Glutamatergic neuron (in vitro differentiated cells): ENCODE data around the gene EPSTI1. TPM values are rescaled to one million over a fixed set of nuclear protein-coding genes. Genes with fewer than 3 reads are reported as not detected.

Source experiments
- DNase-seq: peaks from one replicate; pipeline ENCODE4 v3.0.0; 2022
- H3K27ac Mint-ChIP-seq: one replicate; pipeline ENCODE4 v1.8.0; 2020; ENCODE audit warnings: mild to moderate bottlenecking, mixed read lengths, inconsistent platforms; ENCODE audit not compliant: unreplicated experiment
- H3K27me3 Mint-ChIP-seq: one replicate; pipeline ENCODE4 v1.8.0; 2020; ENCODE audit warnings: mild to moderate bottlenecking, moderate library complexity, mixed read lengths, inconsistent platforms; ENCODE audit not compliant: unreplicated experiment
- H3K36me3 Mint-ChIP-seq: one replicate; pipeline ENCODE4 v1.8.0; 2020; ENCODE audit warnings: mild to moderate bottlenecking, mixed read lengths, inconsistent platforms; ENCODE audit not compliant: unreplicated experiment
- H3K4me1 Mint-ChIP-seq: one replicate; pipeline ENCODE4 v1.8.0; 2020; ENCODE audit warnings: mild to moderate bottlenecking, low read depth, mixed read lengths, inconsistent platforms; ENCODE audit not compliant: unreplicated experiment
- H3K4me3 Mint-ChIP-seq: one replicate; pipeline ENCODE4 v1.8.0; 2020; ENCODE audit warnings: mild to moderate bottlenecking, mixed read lengths, inconsistent platforms; ENCODE audit not compliant: unreplicated experiment
- H3K9me3 Mint-ChIP-seq: one replicate; pipeline ENCODE4 v1.8.0; 2020; ENCODE audit warnings: mild to moderate bottlenecking, moderate library complexity, mixed read lengths, inconsistent platforms; ENCODE audit not compliant: unreplicated experiment
- CTCF ChIP-seq: fragments of 200-600 bp; sonication (generic); IDR thresholded peaks from one replicate; pipeline ENCODE4 v1.5.0; 2021; ENCODE audit not compliant: partially characterized antibody, unreplicated experiment
- total RNA-seq: library from RNA; stranded (reverse); fragmentation: NEBNext Ultra II Directional; extraction: Animal tissue kit (Norgen Biotek cat#: 25700); gene quantifications from one replicate; pipeline ENCODE4 v1.2.1, GENCODE V29; 2021; ENCODE audit not compliant: unreplicated experiment

EPSTI1 gene
- total RNA-seq, 1 donor from 2014 or later = not detected

- H3K4me3 Mint-ChIP-seq = no peak overlapping the region
- no peak for TF ChIP-seq CTCF
- H3K27me3 Mint-ChIP-seq = peaks cover 2% of the 10 kb centered on the region
- no peak for DNase-seq
- H3K27ac Mint-ChIP-seq = no peak overlapping the region
- peaks cover 1% of the 10 kb centered on the region for H3K9me3 Mint-ChIP-seq
- H3K36me3 Mint-ChIP-seq = peaks cover 4% of the 10 kb centered on the region
- H3K4me1 Mint-ChIP-seq = no peaks in the 10 kb centered on the region
Measured at GRCh38 chr13:43033038-43033437, 41.0 kb upstream of the EPSTI1 start.

- DNase-seq = no peak
- TF ChIP-seq CTCF = no peak
- Mint-ChIP-seq H3K36me3 (peaks cover 4% of the 10 kb centered on the region), H3K9me3 (no peaks in the 10 kb centered on the region), H3K4me1 (no peaks in the 10 kb centered on the region), H3K27ac (no peak overlapping the region), H3K4me3 (no peak overlapping the region), H3K27me3 (peaks cover 2% of the 10 kb centered on the region)
Measured at GRCh38 chr13:43031881-43032280, 39.8 kb upstream of the EPSTI1 start.

GRCh38 chr13:43030548-43030947 is 38.5 kb upstream of the EPSTI1 start:
- Mint-ChIP-seq H3K27ac (no peak overlapping the region), H3K27me3 (no peaks in the 10 kb centered on the region)

GRCh38 chr13:43026262-43026661 is 34.2 kb upstream of the EPSTI1 start:
- H3K4me3 Mint-ChIP-seq = no peak overlapping the region

More at GRCh38 chr13:43030548-43030947, 38.5 kb upstream of the EPSTI1 start:
- no peak for TF ChIP-seq CTCF
- Mint-ChIP-seq H3K4me1 (no peaks in the 10 kb centered on the region), H3K4me3 (no peak overlapping the region), H3K9me3 (no peaks in the 10 kb centered on the region), H3K36me3 (peaks cover 4% of the 10 kb centered on the region)
- no peak for DNase-seq

More at GRCh38 chr13:43026262-43026661, 34.2 kb upstream of the EPSTI1 start:
- Mint-ChIP-seq H3K27ac (no peak overlapping the region), H3K27me3 (peaks cover 4% of the 10 kb centered on the region), H3K9me3 (peaks cover 5% of the 10 kb centered on the region), H3K4me1 (peaks cover 4% of the 10 kb centered on the region), H3K36me3 (peaks cover 5% of the 10 kb centered on the region)
- TF ChIP-seq CTCF = no peak
- DNase-seq = no peak
